H4 (cell line): Measurements from ENCODE around the gene TPCN2. TPM values are rescaled to one million over a fixed set of nuclear protein-coding genes. Genes with fewer than 3 reads are reported as not detected.

ENCODE experiments used
- DNase-seq: peaks from one replicate; pipeline ENCODE4 v3.0.0-alpha.2; 2015; ENCODE audit warnings: low spot score
- total RNA-seq: library from RNA; depleted of rRNA; stranded (reverse); fragments of >200 nt; shearing (Covaris generic); gene quantifications from 2 replicates; pipeline ENCODE4 v1.2.3, GENCODE V29; 2014

TPCN2 gene
- total RNA-seq, 1 experiment from 2014 or later = 7.4 TPM

DNA sequence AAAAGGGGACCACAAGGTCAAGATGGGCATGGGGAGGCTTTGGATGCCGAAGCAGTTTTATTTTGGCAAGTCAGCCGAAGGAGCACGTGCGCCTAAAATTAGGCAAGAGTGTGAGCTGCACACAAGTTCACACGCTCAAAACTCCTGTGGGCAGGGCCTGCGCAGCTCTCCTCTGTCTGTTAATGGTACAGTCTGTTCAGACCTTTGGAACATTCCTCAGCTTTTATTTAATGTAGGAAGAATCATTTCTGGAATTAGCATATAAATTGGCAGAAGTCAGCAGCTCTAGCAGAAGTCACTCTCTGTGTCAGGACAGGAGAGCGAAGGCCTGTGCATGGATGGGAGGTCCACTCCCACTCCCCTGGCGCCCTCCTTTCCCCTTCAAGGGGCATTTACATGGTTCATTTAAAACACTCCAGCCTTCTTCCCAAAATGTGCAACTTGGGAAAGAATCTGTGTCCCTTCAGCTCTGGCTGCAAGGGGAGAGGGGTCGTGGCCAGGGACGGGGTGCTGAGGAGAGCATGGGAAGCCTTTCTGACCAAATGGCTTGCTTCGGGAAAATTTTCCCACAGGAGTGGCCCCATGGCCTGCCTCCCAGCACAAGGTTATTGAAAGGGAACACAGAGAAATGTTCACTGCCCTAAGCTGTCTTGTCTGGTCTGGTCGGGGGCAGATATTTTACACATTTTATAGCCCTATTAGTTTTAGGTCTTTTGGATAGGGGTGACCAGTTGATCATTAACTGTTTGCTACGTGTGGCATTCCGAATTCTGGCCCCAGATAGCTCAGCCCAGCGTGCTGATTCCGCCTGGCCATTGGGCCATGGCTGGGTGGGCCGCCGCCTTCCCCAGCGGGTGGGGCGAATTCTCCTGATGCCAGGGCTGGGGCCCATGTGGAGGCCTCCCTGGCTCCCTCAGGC is 63.2 kb downstream of the TPCN2 start:
- no peak for DNase-seq

DNA sequence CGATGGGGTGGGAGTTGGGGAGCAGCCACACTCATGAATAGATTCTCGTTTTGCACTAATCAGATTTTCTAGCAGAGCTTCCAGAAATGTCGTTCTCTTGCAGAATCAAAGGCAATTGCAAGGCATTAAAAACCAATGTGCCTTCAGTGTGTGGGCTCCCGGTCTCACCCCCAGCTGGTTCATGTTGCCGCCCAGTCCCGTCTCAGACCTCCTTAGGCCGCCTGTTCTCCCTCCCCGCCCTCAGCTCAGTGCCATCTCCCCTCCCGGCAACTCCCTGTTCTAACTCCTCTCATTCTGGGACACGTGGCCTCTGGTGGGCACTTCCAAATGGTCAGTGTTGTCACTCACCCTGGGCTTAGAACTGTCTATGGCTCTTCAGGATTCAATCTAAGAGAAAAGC is 64.5 kb downstream of the TPCN2 start:
- DNase-seq = no peak

DNA sequence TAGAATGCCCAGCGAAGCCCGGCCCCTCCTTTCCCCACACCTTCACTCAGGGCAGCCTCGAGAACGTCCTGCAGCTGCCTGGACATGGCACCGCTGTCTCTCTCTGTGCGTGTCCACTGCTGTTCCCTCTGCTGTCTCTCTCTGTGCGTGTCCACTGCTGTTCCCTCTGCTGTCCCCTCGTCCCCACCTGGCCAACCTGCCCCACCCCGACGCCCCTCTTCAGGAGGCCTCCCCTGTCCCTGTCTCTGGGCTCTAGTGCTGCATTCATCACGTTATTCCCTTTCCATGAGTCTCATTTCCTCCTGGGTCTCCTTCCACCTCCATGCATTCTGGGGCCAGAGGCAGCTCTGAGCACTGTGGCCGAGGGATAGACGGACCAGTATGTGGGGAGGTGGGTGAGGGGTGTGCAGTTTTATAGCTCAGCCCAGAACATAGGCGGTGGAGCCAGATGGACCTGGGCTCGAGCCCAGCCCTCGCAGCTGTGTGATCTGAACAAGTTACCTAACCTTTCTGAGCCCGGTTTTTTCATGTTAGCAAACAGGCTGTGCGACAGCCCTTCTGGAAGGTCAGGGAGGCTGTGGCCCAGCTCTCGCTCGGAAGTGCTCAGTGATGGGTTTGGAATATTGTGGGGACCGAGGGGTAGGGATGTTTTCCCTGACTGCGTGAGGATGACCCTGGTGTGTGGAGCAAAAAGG is 65.1 kb downstream of the TPCN2 start:
- no peak for DNase-seq

DNA sequence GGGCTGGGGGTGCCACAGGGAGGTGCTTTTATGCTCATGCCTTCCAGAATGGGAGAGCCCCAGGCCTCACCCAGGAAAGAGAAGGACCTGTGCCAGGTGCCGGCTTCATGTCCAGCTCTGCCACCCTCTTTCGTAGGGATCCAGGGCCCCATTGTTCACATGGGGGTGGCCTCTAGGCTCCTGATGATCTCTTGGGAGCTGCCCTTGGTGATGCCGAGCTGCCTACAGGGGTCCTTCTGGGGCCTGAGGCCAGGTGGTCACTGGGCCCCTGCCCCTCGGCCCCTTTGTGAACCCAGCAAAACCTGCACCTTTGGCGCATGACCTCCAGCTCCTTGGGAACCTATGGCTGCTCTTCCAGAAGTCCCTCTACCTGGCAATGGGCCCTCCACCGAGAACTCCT is 65.6 kb downstream of the TPCN2 start:
- no peak for DNase-seq

DNA sequence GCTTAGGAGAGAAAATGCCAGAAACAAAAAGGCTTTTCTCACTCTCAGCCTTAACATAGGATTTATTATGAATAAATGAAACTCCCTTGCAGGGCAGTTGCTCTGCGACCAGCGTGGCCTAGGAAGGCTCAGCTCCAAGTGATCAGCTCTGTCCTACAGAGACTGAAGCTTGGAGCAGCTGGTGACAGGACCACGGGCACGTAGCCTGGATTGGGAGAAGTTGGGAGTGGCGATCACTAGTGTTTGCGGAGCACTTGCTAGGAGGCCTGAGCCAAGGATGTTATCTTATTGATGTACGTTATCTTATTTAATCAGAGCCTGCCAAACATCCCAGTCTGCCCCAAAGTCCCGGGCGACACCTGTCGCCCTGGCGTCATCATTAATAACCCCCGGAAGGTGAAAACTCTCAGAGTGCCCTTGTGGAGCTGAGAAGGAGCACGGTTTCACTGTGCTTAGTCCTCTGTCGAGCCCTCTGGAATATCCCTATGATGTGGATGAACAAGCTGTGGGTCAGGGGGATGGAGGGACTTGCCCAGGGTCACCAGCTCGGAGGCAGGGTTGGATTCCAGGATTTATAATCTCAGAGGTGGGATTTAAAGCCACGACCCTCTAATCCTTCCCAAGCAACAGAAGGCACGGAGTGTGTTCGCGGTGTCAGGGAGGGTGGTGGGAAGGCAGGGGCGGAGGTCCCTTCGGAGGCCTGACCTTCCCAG is 66.2 kb downstream of the TPCN2 start:
- no peak for DNase-seq

- no peak for DNase-seq
Measured at GRCh38 chr11:69115586-69116560, 67.1 kb downstream of the TPCN2 start.

DNA sequence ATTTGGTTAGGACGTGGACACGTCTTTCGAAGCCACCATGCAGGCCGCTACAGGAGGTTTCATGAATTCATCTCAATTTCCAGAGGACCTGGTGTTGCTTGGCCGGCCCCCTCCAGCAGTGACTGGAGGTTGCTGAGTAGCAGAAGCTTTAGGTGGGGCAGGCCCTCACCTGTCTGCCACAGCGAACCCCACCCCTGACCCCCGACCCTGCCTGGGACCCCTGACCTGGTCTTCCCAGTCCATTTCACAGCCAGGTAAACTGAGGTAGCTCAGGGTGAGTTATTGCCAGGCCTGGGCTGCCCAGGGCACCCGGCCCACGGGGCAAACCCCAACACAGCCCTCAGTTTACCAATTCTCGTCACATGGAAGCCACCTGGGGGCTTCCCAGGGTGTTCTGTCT is 67.9 kb downstream of the TPCN2 start:
- no peak for DNase-seq

GRCh38 chr11:69119190-69119589 is 70.5 kb downstream of the TPCN2 start:
- DNase-seq = no peak

- DNase-seq = no peak
Measured at GRCh38 chr11:69120096-69120875, 71.6 kb downstream of the TPCN2 start.

- DNase-seq = no peak
Measured at GRCh38 chr11:69121021-69121420, 72.3 kb downstream of the TPCN2 start.

DNA sequence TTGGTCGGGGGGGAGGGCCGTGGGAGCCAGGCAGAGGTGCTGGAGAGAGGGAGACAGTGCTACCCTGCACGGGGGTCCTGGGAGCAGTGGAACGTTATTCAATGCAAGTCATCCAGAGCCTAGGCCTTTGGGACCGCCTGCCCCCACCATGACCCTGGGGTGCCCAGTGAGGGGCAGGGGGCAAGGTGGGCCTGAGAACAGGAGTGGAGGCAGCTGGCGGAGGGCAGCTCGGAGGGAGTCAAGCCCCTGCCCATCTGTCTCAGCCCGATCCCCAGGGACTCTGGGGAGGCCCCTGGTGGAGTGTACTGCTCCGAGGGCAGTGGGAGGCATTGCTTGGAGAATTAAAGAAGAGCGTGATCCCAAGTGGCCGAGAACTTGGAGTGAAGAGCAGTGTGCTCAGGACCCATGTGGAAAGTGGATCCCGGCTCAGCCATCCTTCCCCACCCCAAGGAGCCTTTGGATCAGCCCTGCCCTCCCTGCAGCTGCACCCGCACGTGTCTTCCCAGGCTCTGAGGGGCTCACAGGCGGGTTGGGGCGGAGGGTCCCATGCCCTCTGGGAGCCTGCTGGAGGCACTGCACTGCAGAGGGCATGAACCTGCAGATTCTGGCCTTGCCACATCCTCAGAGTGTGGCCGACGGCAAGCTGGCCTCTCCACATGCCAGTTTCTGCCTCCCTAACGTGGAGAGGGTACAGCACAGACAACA is 73.0 kb downstream of the TPCN2 start:
- no peak for DNase-seq

DNA sequence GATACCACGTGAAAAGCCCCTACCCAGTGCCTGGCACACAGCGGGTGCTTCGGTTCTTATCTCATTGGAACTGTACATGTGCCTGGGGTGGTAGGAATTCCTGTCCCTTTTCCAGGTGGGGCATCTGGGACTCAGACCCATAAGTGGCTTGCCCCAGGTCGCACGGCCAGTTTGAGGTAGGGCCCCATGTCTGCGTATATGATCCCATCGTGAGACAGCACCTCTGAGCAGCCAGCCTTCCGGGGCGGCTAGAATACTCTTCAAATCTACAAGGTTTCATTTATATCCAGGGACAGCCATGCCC is 73.5 kb downstream of the TPCN2 start:
- no peak for DNase-seq

GRCh38 chr11:69122630-69123431 is 74.1 kb downstream of the TPCN2 start:
- peak; percentile 88 for DNase-seq

GRCh38 chr11:69123593-69124545 is 75.1 kb downstream of the TPCN2 start:
- DNase-seq = no peak

DNA sequence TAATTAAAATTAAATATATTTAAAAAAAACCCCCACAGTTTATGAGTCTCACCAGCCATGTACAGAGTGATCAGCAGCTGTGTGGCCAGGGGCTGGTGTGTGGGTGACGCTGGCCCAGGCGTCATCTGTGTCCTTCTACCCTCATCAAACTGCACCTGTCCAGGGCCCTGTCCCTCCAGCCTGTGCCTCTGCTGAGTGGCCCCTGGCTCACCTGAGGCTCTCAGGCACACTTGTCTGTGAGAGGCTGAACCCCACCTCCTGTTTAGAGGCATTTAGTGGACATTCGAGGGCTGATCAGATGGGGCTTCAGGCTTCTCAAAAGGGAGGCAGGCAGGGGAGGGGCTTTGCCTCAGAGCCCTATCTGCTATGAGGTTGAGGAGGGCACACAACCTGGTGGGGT is 77.1 kb downstream of the TPCN2 start:
- DNase-seq = no peak

DNA sequence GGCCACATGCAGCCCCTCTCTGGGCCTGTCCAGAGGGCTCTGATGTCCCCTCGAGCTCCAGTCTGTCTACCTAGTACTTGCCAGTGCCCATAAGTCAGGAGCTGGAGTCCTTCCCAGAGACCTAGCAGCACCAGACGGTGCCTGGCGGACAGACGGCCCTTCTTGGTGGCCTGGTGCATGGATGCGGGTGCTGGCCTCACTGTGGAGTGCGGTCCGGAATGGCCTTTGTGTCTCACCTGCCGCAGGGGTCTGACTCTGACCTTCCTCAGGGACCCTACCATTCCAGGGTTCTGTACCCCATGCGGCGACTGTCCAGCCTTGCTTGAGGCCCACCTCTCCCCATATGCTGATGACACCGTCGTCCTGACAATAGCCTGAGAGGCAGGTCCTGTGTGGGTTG is 77.6 kb downstream of the TPCN2 start:
- DNase-seq = no peak

GRCh38 chr11:69127081-69127850 is 78.5 kb downstream of the TPCN2 start:
- no peak for DNase-seq
